ENCODE measurements around the gene PLS3.

Gene PLS3

GRCh38 chrX:115694028-115694427, 133.1 kb downstream of the PLS3 start:
- DNase-seq (ENCODE audit: low read depth) = no peak

GRCh38 chrX:115696039-115696438, 135.1 kb downstream of the PLS3 start:
- no peak for DNase-seq (ENCODE audit: low read depth)

GRCh38 chrX:115696939-115697338, 136.0 kb downstream of the PLS3 start:
- no peak for DNase-seq (ENCODE audit: low read depth)

GRCh38 chrX:115697806-115698205, 136.8 kb downstream of the PLS3 start:
- no peak for DNase-seq (ENCODE audit: low read depth)

Measured in stimulated activated CD8-positive, alpha-beta memory T cell treated with anti-CD3 and anti-CD28 coated beads, Interleukin-15, amount 100 ng/mL, for 1 hour (primary cell).